Calu3 (cell line): Measurements from ENCODE around the gene ANO2. TPM values are rescaled to one million over a fixed set of nuclear protein-coding genes. Genes with fewer than 3 reads are reported as not detected.

Source experiments
- BruUV-seq: library from RNA; stranded (reverse); fragments of 400-500 nt; replicated peaks from 2 replicates; lab custom pipeline; 2021; lab: Mats Ljungman, UMichigan
- CTCF ChIA-PET: fragments of 300-600 bp; sonication (Branson Sonifier 250); formaldehyde crosslinking; loops from one replicate; lab custom pipeline; 2022; ENCODE audit warnings: antibody characterized with exemption; lab: Charles Lee
- DNase-seq: peaks from one replicate; pipeline ENCODE4 v3.0.0; 2022
- H3K27ac Mint-ChIP-seq: one replicate; pipeline ENCODE4 v1.8.0; 2022; ENCODE audit warnings: mixed read lengths; ENCODE audit not compliant: unreplicated experiment
- H3K27me3 Mint-ChIP-seq: one replicate; pipeline ENCODE4 v1.8.0; 2022; ENCODE audit warnings: mixed read lengths; ENCODE audit not compliant: unreplicated experiment
- H3K36me3 Mint-ChIP-seq: one replicate; pipeline ENCODE4 v1.8.0; 2022; ENCODE audit warnings: mild to moderate bottlenecking, moderate library complexity, mixed read lengths; ENCODE audit not compliant: insufficient read depth, unreplicated experiment
- H3K4me1 Mint-ChIP-seq: one replicate; pipeline ENCODE4 v1.8.0; 2022; ENCODE audit warnings: mild to moderate bottlenecking, low read depth, mixed read lengths; ENCODE audit not compliant: unreplicated experiment
- H3K4me3 Mint-ChIP-seq: one replicate; pipeline ENCODE4 v1.8.0; 2022; ENCODE audit warnings: mild to moderate bottlenecking, low read depth, moderate library complexity, mixed read lengths; ENCODE audit not compliant: unreplicated experiment
- H3K9me3 Mint-ChIP-seq: one replicate; pipeline ENCODE4 v1.8.0; 2022; ENCODE audit warnings: low read depth, mixed read lengths; ENCODE audit not compliant: unreplicated experiment
- intact Hi-C: fragments of 100-400 bp; cut with micrococcal nuclease; formaldehyde crosslinking; loops from one replicate; pipeline ENCODE4 v1.10.0; 2022; ENCODE audit not compliant: unreplicated experiment
- total RNA-seq: library from RNA; stranded (reverse); gene quantifications from 2 replicates; pipeline ENCODE4 v1.2.3, GENCODE V29; 2022
- TF ChIP-seq, protein P1 (sequence below): fragments of 200-600 bp; IDR thresholded peaks from one replicate; pipeline ENCODE4 v1.8.0; 2022; ENCODE audit warnings: antibody characterized with exemption; ENCODE audit not compliant: unreplicated experiment

ANO2 gene
- total RNA-seq, 1 experiment from 2014 or later = not detected

DNA sequence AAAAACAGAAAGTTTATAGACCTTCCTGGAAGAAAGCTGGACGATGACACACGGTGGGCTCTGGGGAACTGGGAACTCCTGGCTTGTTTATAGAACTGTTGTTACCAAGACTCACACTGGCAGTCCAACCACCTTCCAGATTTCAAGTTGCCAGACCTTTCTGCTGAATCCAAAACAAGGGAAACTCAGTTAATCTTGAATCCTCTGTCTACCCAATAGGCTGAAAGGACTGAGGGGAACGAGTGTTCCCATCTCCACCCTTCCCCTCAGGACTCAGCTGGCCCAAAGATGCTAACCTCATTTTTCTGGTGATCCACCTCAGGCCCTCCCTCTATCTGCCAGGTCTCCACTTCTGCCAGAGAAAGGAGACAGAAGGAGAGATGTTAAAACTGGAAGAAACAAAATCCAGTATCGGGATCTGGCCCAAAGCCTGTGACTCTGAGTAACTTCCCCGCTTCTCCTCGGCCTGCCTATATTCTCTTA is 231.4 kb downstream of the ANO2 start:
- Mint-ChIP-seq H3K4me1 (no peaks in the 10 kb centered on the region), H3K9me3 (peaks cover 19% of the 10 kb centered on the region), H3K36me3 (no peaks in the 10 kb centered on the region), H3K4me3 (no peak overlapping the region), H3K27ac (no peak overlapping the region), H3K27me3 (peaks cover 2% of the 10 kb centered on the region)
- CTCF ChIA-PET = no interaction called here
- no TSS peak for BruUV-seq
- TF ChIP-seq, protein P1, sequence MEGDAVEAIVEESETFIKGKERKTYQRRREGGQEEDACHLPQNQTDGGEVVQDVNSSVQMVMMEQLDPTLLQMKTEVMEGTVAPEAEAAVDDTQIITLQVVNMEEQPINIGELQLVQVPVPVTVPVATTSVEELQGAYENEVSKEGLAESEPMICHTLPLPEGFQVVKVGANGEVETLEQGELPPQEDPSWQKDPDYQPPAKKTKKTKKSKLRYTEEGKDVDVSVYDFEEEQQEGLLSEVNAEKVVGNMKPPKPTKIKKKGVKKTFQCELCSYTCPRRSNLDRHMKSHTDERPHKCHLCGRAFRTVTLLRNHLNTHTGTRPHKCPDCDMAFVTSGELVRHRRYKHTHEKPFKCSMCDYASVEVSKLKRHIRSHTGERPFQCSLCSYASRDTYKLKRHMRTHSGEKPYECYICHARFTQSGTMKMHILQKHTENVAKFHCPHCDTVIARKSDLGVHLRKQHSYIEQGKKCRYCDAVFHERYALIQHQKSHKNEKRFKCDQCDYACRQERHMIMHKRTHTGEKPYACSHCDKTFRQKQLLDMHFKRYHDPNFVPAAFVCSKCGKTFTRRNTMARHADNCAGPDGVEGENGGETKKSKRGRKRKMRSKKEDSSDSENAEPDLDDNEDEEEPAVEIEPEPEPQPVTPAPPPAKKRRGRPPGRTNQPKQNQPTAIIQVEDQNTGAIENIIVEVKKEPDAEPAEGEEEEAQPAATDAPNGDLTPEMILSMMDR = no peak
- intact Hi-C loops = no loop called here
- no peak for DNase-seq

DNA sequence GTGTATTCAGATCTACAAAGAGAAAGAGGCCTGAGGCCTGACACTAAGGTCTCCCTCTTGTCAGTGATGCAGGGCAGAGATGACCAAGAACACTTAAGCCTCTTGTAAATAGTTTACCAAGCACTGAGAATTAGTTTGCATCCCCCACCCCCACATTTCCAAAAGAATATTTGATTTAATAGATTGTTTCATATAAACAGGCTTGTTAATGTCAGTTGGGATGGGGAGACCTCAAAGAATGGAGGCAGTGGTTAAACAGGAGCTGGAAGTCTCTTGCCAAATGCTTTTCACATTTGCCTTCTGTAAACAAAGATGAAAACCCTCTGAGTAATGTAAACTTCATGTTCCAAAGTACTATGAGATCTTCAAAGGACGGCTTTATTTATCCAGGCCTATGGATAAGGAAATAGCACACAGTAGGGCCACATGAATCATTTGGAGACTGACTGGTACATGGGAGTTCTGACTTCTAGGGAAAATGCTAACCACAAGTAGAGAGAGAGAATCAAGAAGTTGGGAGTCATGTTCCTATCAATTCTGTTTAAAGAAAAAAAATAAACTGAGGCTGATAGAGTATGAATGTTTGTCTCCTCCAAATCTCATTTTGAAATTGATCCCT is 234.7 kb downstream of the ANO2 start:
- Mint-ChIP-seq H3K4me1 (no peaks in the 10 kb centered on the region), H3K36me3 (no peaks in the 10 kb centered on the region), H3K4me3 (no peak overlapping the region), H3K27ac (no peak overlapping the region), H3K27me3 (peaks cover 31% of the 10 kb centered on the region), H3K9me3 (peaks cover 25% of the 10 kb centered on the region)
- TF ChIP-seq, protein P1 = no peak
- CTCF ChIA-PET = no interaction called here
- intact Hi-C loops = no loop called here
- no TSS peak for BruUV-seq
- DNase-seq = no peak

DNA sequence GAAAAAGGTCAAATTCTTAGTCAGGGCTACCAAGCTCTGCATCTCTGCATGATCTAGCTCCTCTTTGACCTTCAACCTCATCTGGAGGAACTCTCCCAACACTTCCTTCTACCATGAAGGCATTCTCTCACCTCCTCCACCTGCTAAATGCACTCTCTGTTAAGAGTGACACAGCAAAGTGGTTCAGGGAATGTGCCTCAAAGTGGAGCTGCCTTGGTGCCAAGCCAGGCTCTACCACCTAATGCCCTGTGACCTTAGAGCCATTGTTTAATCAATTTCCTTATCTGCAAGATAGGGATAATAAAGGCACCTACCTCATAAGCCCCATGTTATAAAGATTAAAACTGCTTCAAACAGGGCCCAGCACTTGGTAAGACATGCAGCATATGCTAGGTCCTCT is 236.7 kb downstream of the ANO2 start:
- no TSS peak for BruUV-seq
- Mint-ChIP-seq H3K4me3 (no peak overlapping the region), H3K27ac (no peak overlapping the region), H3K36me3 (no peaks in the 10 kb centered on the region), H3K4me1 (no peaks in the 10 kb centered on the region), H3K27me3 (peaks cover 31% of the 10 kb centered on the region), H3K9me3 (peaks cover 20% of the 10 kb centered on the region)
- TF ChIP-seq, protein P1 = no peak
- DNase-seq = no peak
- CTCF ChIA-PET = no interaction called here
- intact Hi-C loops = no loop called here

DNA sequence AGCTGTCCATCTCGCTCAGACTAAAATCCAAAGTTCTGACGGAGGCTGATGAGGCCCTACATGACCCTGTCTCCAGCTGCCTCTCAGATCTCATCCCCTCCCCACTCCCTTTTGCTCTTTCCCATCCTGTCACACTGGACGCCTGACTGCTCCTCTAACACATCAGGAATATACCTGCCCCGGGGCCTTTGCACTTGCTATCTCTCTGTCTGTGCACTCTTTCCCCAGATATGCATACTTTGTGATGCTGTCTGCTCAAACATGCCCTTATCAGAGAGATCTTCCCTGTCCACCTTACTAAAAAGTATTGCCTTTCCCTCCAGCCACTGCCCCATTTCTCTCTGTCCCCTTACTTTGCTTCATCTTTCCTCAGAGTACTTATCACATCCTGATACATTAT is 238.8 kb downstream of the ANO2 start:
- intact Hi-C loops = no loop called here
- CTCF ChIA-PET = no interaction called here
- TF ChIP-seq, protein P1 = no peak
- H3K4me3 Mint-ChIP-seq = no peak overlapping the region
- DNase-seq = no peak
- no peaks in the 10 kb centered on the region for H3K36me3 Mint-ChIP-seq
- H3K4me1 Mint-ChIP-seq = no peaks in the 10 kb centered on the region
- BruUV-seq = no TSS peak
- no peak overlapping the region for H3K27ac Mint-ChIP-seq
- H3K27me3 Mint-ChIP-seq = peaks cover 33% of the 10 kb centered on the region
- peaks cover 17% of the 10 kb centered on the region for H3K9me3 Mint-ChIP-seq
